Thoracic aorta (tissue), 2 donors: ENCODE results near the gene ALG8. TPM values are rescaled to one million over a fixed set of nuclear protein-coding genes. Genes with fewer than 3 reads are reported as not detected.

Source experiments
- ATAC-seq: fragments of 150-250 bp; one replicate; pipeline ENCODE4 v1.8.0; 2017; ENCODE audit warnings: low read depth; ENCODE audit not compliant: insufficient number of reproducible peaks, low FRiP score
- DNase-seq: peaks from one replicate; pipeline ENCODE4 v3.0.0-alpha.2; 2020; ENCODE audit warnings: low spot score
- H3K27ac ChIP-seq, 2 donors: fragments of 200-600 bp; sonication (generic); 1 replicate in 1 of 2; 2 replicates in 1 of 2; pipeline ENCODE4 v1.5.1; 2016; ENCODE audit warnings: mild to moderate bottlenecking in 2 of 2, moderate library complexity in 2 of 2
- H3K27me3 ChIP-seq: fragments of 200-600 bp; sonication (generic); replicated peaks from 2 replicates; pipeline ENCODE4 v1.6.0; 2016; ENCODE audit warnings: mild to moderate bottlenecking; ENCODE audit not compliant: insufficient read depth
- H3K36me3 ChIP-seq: fragments of 200-600 bp; sonication (generic); one replicate; pipeline ENCODE4 v1.5.1; 2016
- H3K4me1 ChIP-seq, 2 donors: fragments of 200-600 bp; sonication (generic); 1 replicate in 1 of 2; 2 replicates in 1 of 2; pipeline versions ENCODE4 v1.5.1 to v1.6.0; 2016; ENCODE audit warnings: low read depth in 2 of 2, mild to moderate bottlenecking in 1 of 2; ENCODE audit not compliant: control insufficient read depth in 1 of 2
- H3K4me3 ChIP-seq: fragments of 200-600 bp; sonication (generic); 2 replicates; pipeline ENCODE4 v1.5.1; 2016; ENCODE audit warnings: mild to moderate bottlenecking
- H3K9me3 ChIP-seq: fragments of 200-600 bp; sonication (generic); 2 replicates; pipeline ENCODE4 v1.5.1; 2016
- total RNA-seq, 2 donors: library from RNA; depleted of rRNA; stranded (reverse); fragments of >200 nt; gene quantifications; one replicate each; pipeline versions ENCODE4 v1.1.0 to v1.2.3, GENCODE V29; 2016
- TF ChIP-seq, protein P1 (sequence below): fragments of 200-600 bp; sonication (generic); IDR thresholded peaks from one replicate; pipeline ENCODE4 v1.5.1; 2019; ENCODE audit warnings: antibody characterized with exemption

ALG8 gene
- total RNA-seq, 2 donors from 2014 or later: 19.5 to 26.3 TPM

DNA sequence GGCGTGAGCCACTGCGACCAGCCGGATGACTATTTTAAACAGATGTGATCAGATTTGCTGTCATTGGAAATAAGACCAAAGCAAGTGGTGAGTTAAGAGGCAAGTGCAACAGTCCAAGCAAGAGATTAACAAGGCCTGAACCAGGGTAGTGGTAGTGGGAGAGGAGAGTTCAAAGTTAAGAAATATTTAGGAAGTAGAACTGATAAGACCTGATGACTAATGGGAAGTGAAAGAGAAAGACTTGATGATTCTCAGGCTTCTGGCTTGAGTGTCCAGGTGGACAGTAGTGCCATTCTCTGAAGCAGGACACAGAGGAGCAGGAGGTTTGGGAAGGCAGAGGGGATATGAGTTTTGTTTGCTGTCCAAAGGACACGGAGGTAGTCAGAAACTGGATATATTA is 67.0 kb downstream of the ALG8 start:
- no peak overlapping the region for H3K4me3 ChIP-seq
- TF ChIP-seq, protein P1, sequence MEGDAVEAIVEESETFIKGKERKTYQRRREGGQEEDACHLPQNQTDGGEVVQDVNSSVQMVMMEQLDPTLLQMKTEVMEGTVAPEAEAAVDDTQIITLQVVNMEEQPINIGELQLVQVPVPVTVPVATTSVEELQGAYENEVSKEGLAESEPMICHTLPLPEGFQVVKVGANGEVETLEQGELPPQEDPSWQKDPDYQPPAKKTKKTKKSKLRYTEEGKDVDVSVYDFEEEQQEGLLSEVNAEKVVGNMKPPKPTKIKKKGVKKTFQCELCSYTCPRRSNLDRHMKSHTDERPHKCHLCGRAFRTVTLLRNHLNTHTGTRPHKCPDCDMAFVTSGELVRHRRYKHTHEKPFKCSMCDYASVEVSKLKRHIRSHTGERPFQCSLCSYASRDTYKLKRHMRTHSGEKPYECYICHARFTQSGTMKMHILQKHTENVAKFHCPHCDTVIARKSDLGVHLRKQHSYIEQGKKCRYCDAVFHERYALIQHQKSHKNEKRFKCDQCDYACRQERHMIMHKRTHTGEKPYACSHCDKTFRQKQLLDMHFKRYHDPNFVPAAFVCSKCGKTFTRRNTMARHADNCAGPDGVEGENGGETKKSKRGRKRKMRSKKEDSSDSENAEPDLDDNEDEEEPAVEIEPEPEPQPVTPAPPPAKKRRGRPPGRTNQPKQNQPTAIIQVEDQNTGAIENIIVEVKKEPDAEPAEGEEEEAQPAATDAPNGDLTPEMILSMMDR: no peak
- H3K9me3 ChIP-seq: no peaks in the 10 kb centered on the region
- peaks cover 21% of the 10 kb centered on the region for H3K36me3 ChIP-seq
- no peak overlapping the region for H3K27ac ChIP-seq
- H3K27me3 ChIP-seq: no peaks in the 10 kb centered on the region
- ATAC-seq (no peak), DNase-seq (no peak)
- H3K4me1 ChIP-seq: peaks cover 8 to 22% of the 10 kb centered on the region in 2 donors

DNA sequence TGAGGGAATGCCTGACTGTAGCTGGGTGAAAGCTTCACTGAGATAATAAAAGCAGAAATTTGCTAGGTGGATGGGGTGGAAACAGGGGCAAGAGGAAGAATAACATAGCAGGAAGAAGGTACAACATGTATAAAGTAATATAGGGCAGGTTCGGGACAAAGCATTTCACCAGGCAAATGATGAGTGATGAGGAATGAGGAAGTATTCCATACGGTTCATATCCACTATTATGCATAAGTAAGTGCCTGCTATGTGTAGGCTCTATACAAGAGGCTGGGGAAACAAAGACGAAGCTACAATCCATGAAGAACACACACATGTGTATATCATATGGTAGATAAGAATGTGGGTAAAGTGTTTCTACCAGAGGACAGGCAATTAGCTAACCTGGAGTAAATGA is 67.7 kb downstream of the ALG8 start:
- ATAC-seq: no peak
- peaks cover 21% of the 10 kb centered on the region for H3K36me3 ChIP-seq
- no peaks in the 10 kb centered on the region for H3K27me3 ChIP-seq
- no peak overlapping the region for H3K4me3 ChIP-seq
- H3K27ac ChIP-seq: no peak overlapping the region
- H3K4me1 ChIP-seq: peaks cover under 1 to 14% of the 10 kb centered on the region in 2 donors
- TF ChIP-seq, protein P1: no peak
- DNase-seq: no peak
- H3K9me3 ChIP-seq: no peaks in the 10 kb centered on the region

DNA sequence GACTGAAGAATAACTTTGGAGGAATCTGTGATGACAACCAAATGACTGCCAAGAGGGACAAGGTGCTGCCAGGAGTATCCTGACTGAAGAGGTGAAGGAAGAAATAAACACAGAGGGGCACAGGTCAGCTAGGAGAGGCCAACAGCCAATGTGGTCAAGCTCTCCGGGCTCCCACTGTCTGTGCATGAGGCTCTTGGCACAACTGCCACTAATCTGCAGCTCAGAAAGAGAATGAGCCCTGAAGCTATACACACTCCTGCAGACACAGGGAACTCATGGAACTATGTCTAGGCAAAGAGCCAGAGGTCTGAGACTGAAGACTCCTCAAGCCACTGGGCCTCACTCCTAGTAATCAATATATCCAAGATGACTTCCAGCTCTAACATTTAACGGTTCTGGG is 68.8 kb downstream of the ALG8 start:
- H3K4me1 ChIP-seq: peaks cover 0 to 3% of the 10 kb centered on the region in 2 donors
- peaks cover 21% of the 10 kb centered on the region for H3K36me3 ChIP-seq
- H3K27ac ChIP-seq: no peak overlapping the region
- ATAC-seq (no peak), DNase-seq (no peak)
- H3K4me3 ChIP-seq: no peak overlapping the region
- TF ChIP-seq, protein P1: no peak
- H3K9me3 ChIP-seq: no peaks in the 10 kb centered on the region
- no peaks in the 10 kb centered on the region for H3K27me3 ChIP-seq

DNA sequence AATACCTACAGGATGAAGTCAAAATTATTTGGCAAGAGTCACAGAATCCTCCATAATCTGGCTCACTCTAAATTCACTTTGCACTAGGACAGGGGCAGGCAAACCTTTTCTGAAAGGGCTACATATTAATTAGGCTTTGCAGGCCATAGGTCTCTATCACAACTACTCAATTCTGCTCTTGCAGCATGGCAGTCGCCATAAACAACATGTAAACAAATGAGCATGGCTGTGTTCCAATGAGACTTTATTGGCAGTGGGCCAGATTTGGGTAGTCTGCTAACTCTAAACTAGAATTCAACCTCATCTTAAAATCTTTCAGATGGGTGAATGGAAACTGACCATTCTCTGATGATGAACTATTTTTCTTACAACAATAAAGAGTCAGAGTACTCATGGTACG is 70.0 kb downstream of the ALG8 start:
- no peak overlapping the region for H3K27ac ChIP-seq
- TF ChIP-seq, protein P1: no peak
- ATAC-seq: no peak
- peaks cover 21% of the 10 kb centered on the region for H3K36me3 ChIP-seq
- DNase-seq: no peak
- H3K9me3 ChIP-seq: no peaks in the 10 kb centered on the region
- no peak overlapping the region for H3K4me3 ChIP-seq
- no peaks in the 10 kb centered on the region for H3K27me3 ChIP-seq
- H3K4me1 ChIP-seq: no peaks in the 10 kb centered on the region

DNA sequence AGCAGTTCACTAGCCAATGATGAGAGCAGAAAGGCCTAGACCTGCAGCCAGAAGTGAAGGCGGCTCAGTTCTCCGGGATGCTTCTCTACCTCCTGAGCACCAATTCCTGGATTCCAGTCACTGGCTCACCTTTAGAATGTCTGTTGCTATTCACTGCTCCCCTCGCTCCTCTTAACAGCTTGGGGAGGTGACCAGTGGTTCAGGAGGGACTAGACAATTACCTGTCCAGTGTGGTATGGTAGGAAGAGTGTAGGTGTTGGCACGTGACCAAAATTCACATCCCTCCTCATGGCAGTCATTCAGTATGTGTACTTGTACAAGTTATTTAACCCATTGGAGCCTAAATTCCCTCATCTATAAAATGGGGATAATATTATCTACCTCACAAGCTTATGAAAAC is 71.7 kb downstream of the ALG8 start:
- H3K4me1 ChIP-seq: peaks cover 0 to 8% of the 10 kb centered on the region in 2 donors
- peaks cover 21% of the 10 kb centered on the region for H3K36me3 ChIP-seq
- H3K4me3 ChIP-seq: no peak overlapping the region
- no peaks in the 10 kb centered on the region for H3K9me3 ChIP-seq
- ATAC-seq (no peak), DNase-seq (no peak)
- H3K27me3 ChIP-seq: no peaks in the 10 kb centered on the region
- no peak overlapping the region for H3K27ac ChIP-seq
- TF ChIP-seq, protein P1: no peak
